Caco-2 (cell line): ENCODE results near the gene HPN. TPM values are rescaled to one million over a fixed set of nuclear protein-coding genes. Genes with fewer than 3 reads are reported as not detected.

Experiments
- BruUV-seq: library from RNA; stranded (reverse); fragments of 400-500 nt; replicated peaks from 2 replicates; lab custom pipeline; 2021; lab: Mats Ljungman, UMichigan
- CTCF ChIA-PET: fragments of 300-600 bp; sonication (Branson Sonifier 250); formaldehyde crosslinking; loops from one replicate; lab custom pipeline; 2022; ENCODE audit warnings: antibody characterized with exemption; lab: Charles Lee
- POLR2A ChIA-PET: fragments of 300-600 bp; sonication (Branson Sonifier 250); formaldehyde crosslinking; loops from one replicate; lab custom pipeline; 2022; ENCODE audit warnings: antibody characterized with exemption; lab: Charles Lee
- DNase-seq, 2 experiments: peaks; one replicate each; pipeline versions ENCODE4 v3.0.0 to v3.0.0-alpha.2; 2020 to 2022
- H3K27me3 ChIP-seq: replicated peaks from 2 replicates; pipeline ENCODE4 v1.6.0; 2011; ENCODE audit warnings: low read length; ENCODE audit not compliant: control insufficient read depth, insufficient read depth
- H3K36me3 ChIP-seq: 2 replicates; pipeline ENCODE4 v1.5.1; 2011; ENCODE audit warnings: low read length; ENCODE audit not compliant: control insufficient read depth, insufficient read depth
- H3K4me1 ChIP-seq: fragments of 250-450 bp; sonication (Bioruptor Pico); 2 replicates; pipeline ENCODE4 v1.5.1; 2020; ENCODE audit warnings: mild to moderate bottlenecking
- H3K4me3 ChIP-seq: 2 replicates; pipeline ENCODE4 v1.5.1; 2011; ENCODE audit warnings: low read depth, mild to moderate bottlenecking, control low read depth, low read length
- H3K9me3 ChIP-seq: fragments of 250-450 bp; sonication (Bioruptor Pico); 2 replicates; pipeline ENCODE4 v1.5.1; 2020; ENCODE audit warnings: mild to moderate bottlenecking, moderate library complexity
- H3K27ac Mint-ChIP-seq: one replicate; pipeline ENCODE4 v1.8.0; 2022; ENCODE audit warnings: mixed read lengths; ENCODE audit not compliant: unreplicated experiment
- H3K27me3 Mint-ChIP-seq: one replicate; pipeline ENCODE4 v1.8.0; 2022; ENCODE audit warnings: mixed read lengths; ENCODE audit not compliant: insufficient read depth, unreplicated experiment
- H3K36me3 Mint-ChIP-seq: one replicate; pipeline ENCODE4 v1.8.0; 2022; ENCODE audit warnings: mild to moderate bottlenecking, mixed read lengths; ENCODE audit not compliant: insufficient read depth, unreplicated experiment
- H3K4me1 Mint-ChIP-seq: one replicate; pipeline ENCODE4 v1.8.0; 2022; ENCODE audit warnings: low read depth, mixed read lengths; ENCODE audit not compliant: unreplicated experiment
- H3K4me3 Mint-ChIP-seq: one replicate; pipeline ENCODE4 v1.8.0; 2022; ENCODE audit warnings: mild to moderate bottlenecking, moderate library complexity, mixed read lengths; ENCODE audit not compliant: unreplicated experiment
- H3K9me3 Mint-ChIP-seq: one replicate; pipeline ENCODE4 v1.8.0; 2022; ENCODE audit warnings: mixed read lengths; ENCODE audit not compliant: unreplicated experiment
- intact Hi-C: fragments of 100-400 bp; cut with micrococcal nuclease; formaldehyde crosslinking; loops from one replicate; pipeline ENCODE4 v1.10.0; 2022; ENCODE audit not compliant: unreplicated experiment
- total RNA-seq: library from RNA; stranded (reverse); gene quantifications from 2 replicates; pipeline ENCODE4 v1.2.3, GENCODE V29; 2022
- TF ChIP-seq, protein P1 (sequence below), 2 experiments: fragments of 200-600 bp in 1 of 2; IDR thresholded peaks; 1 replicate in 1 of 2; 2 replicates in 1 of 2; pipeline versions ENCODE4 v1.5.1 to v1.8.0; 2011 to 2022; ENCODE audit warnings: antibody characterized with exemption in 1 of 2, control low read depth in 1 of 2, inconsistent platforms in 1 of 2, low read depth in 1 of 2, low read length in 1 of 2, mild to moderate bottlenecking in 1 of 2, moderate library complexity in 1 of 2; ENCODE audit not compliant: insufficient read depth in 1 of 2, severe bottlenecking in 1 of 2, unreplicated experiment in 1 of 2

Gene HPN
- total RNA-seq, 1 experiment from 2014 or later: 20.8 TPM

DNA sequence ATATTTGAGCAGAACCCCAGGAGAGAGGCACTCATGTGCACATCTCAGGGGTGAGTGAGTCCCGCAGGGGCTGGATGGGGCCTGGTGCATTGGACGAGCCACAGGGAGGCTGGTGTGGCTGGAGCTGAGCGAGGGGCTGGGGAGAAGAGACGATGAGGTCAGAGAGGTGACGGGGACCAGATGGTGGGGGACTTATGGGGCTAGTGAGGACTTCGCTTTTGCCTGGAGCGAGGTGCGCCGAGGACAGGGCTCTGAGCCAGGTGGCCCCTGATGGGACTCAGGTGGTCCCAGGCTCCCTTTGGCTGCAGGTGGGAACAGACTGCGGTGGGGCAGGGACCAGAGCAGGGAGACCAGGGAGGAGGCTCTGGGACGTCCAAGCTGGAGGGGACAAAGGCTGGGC, 67.2 kb downstream of the HPN start:
- TF ChIP-seq, protein P1, sequence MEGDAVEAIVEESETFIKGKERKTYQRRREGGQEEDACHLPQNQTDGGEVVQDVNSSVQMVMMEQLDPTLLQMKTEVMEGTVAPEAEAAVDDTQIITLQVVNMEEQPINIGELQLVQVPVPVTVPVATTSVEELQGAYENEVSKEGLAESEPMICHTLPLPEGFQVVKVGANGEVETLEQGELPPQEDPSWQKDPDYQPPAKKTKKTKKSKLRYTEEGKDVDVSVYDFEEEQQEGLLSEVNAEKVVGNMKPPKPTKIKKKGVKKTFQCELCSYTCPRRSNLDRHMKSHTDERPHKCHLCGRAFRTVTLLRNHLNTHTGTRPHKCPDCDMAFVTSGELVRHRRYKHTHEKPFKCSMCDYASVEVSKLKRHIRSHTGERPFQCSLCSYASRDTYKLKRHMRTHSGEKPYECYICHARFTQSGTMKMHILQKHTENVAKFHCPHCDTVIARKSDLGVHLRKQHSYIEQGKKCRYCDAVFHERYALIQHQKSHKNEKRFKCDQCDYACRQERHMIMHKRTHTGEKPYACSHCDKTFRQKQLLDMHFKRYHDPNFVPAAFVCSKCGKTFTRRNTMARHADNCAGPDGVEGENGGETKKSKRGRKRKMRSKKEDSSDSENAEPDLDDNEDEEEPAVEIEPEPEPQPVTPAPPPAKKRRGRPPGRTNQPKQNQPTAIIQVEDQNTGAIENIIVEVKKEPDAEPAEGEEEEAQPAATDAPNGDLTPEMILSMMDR (IDR thresholded peaks at IDR 0.05; ENCODE audit: insufficient read depth in 1 of 2, low read depth in 1 of 2, low read length in 1 of 2, severe bottlenecking in 1 of 2, unreplicated experiment in 1 of 2): no peak
- no peak for DNase-seq
- ChIA-PET CTCF (interaction anchor here (0.6 kb wide), 2 partner anchors 41 to 870 kb away, joined by 3 read pairs; no protein-coding TSS in a partner anchor), POLR2A (no interaction called here)
- Mint-ChIP-seq H3K4me3 (no peak overlapping the region), H3K36me3 (no peaks in the 10 kb centered on the region), H3K27ac (no peak overlapping the region), H3K9me3 (no peaks in the 10 kb centered on the region), H3K27me3 (no peaks in the 10 kb centered on the region), H3K4me1 (no peaks in the 10 kb centered on the region)
- Histone ChIP-seq H3K4me3 (no peak overlapping the region), H3K4me1 (no peaks in the 10 kb centered on the region), H3K36me3 (peaks cover 1% of the 10 kb centered on the region; the same call in 1 of the 2 replicates), H3K27me3 (no peaks in the 10 kb centered on the region), H3K9me3 (peaks cover 7% of the 10 kb centered on the region; the same call in 1 of the 2 replicates)
- BruUV-seq: no TSS peak
- intact Hi-C loops: no loop called here

DNA sequence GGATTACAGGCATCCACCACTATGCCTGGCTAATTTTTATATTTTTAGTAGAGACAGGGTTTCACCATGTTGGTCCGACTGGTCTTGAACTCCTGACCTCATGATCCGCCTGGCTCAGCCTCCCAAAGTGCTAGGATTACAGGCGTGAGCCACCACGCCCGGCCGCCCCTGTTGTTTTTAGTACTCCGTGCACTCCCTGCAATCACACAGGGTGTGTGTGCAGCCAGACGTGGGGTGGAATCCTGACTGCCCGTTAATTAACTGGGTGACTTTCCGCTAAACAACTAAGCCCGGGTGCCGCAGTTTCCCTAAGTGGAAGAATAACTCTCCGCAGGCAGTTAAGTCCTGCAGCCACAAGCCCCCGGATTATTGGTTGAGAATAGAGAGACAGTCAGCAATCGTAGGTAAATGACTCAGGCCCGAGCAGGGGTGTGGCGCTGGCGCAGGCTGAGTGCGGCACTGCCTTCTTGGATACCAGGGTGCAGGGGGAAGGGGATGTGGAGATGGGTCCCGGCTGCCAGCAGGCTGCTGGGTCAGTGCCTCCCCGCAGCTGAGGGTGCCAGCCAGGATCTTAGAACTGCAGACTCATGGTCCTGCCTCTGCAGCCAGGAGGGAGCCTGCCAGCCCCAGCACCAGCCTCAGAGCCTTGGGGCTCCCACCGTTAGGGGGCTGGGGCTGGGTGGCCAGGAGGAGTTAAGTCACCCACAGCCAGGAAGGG, 68.0 kb downstream of the HPN start:
- BruUV-seq: no TSS peak

DNA sequence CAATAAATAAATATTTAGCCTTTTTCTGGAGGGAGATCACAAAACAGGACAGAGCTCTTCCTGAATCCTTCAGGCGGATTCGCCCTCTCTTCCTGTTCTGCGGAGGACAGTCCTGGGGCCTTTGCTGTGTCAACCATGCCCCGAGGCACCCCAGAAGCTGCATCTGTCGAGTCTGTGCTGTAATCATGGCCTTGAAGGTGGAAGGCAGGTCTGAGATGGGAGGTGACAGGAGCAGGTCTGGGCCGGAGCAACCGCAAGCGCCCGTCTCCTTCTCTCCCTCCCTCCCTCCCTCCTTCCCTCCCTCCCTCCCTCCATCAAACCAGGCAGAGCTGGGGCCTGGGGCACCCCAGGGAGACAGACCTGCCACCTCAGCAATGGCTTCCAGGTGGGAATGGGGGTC, 69.5 kb downstream of the HPN start:
- H3K27ac Mint-ChIP-seq: no peak overlapping the region
- no TSS peak for BruUV-seq
- peaks cover 1% of the 10 kb centered on the region; the same call in 1 of the 2 replicates for H3K36me3 ChIP-seq
- peaks cover 7% of the 10 kb centered on the region; the same call in 1 of the 2 replicates for H3K9me3 ChIP-seq
- intact Hi-C loops: no loop called here
- ChIA-PET POLR2A (no interaction called here), CTCF (interaction anchor here (0.8 kb wide), 1 partner anchor 11 kb away, joined by 3 read pairs; no protein-coding TSS in a partner anchor)
- no peaks in the 10 kb centered on the region for H3K9me3 Mint-ChIP-seq
- peaks cover 6% of the 10 kb centered on the region for H3K4me1 Mint-ChIP-seq
- H3K4me3 Mint-ChIP-seq: no peak overlapping the region
- TF ChIP-seq, protein P1 (IDR thresholded peaks at IDR 0.05; ENCODE audit: insufficient read depth in 1 of 2, low read depth in 1 of 2, low read length in 1 of 2, severe bottlenecking in 1 of 2, unreplicated experiment in 1 of 2): no peak
- no peaks in the 10 kb centered on the region for H3K27me3 Mint-ChIP-seq
- H3K27me3 ChIP-seq: no peaks in the 10 kb centered on the region
- H3K36me3 Mint-ChIP-seq: no peaks in the 10 kb centered on the region
- H3K4me1 ChIP-seq: peaks cover 18% of the 10 kb centered on the region
- H3K4me3 ChIP-seq: no peak overlapping the region
- DNase-seq: no peak

More for the DNA sequence above, 68.0 kb downstream of the HPN start:
- ChIA-PET CTCF (no interaction called here), POLR2A (no interaction called here)
- Histone ChIP-seq H3K4me3 (no peak overlapping the region), H3K4me1 (peaks cover 4% of the 10 kb centered on the region; the same call in 1 of the 2 replicates), H3K36me3 (peaks cover 1% of the 10 kb centered on the region; the same call in 1 of the 2 replicates), H3K27me3 (no peaks in the 10 kb centered on the region), H3K9me3 (peaks cover 7% of the 10 kb centered on the region; the same call in 1 of the 2 replicates)
- H3K36me3 Mint-ChIP-seq: no peaks in the 10 kb centered on the region
- H3K4me3 Mint-ChIP-seq: no peak overlapping the region
- intact Hi-C loops: no loop called here
- no peak for DNase-seq
- H3K9me3 Mint-ChIP-seq: no peaks in the 10 kb centered on the region
- no peaks in the 10 kb centered on the region for H3K27me3 Mint-ChIP-seq
- H3K27ac Mint-ChIP-seq: no peak overlapping the region
- TF ChIP-seq, protein P1 (IDR thresholded peaks at IDR 0.05; ENCODE audit: insufficient read depth in 1 of 2, low read depth in 1 of 2, low read length in 1 of 2, severe bottlenecking in 1 of 2, unreplicated experiment in 1 of 2): no peak
- H3K4me1 Mint-ChIP-seq: no peaks in the 10 kb centered on the region
